ENCODE data around the gene KIF22.
"Not testable (repeated sequence)": the region's sequence is repeated elsewhere in the genome, so short reads cannot be mapped to it uniquely, and the experiment has no call there.

KIF22 gene

GRCh38 chr16:29790183-29790948, at the start of gene KIF22:
Gene KIF22 (plus strand): TSS chr16:29790751. CDS start chr16:29790760, 9 bp downstream.
- peak; percentile 99 for DNase-seq

GRCh38 chr16:29742683-29743275, 47.8 kb upstream of the KIF22 start:
- DNase-seq = no peak

GRCh38 chr16:29743475-29743826, 47.1 kb upstream of the KIF22 start:
- no peak for DNase-seq

GRCh38 chr16:29743827-29744531, 46.6 kb upstream of the KIF22 start:
- DNase-seq = no peak

- DNase-seq = no peak
These were observed 45.9 kb upstream of the KIF22 start for GRCh38 chr16:29744541-29745101.

GRCh38 chr16:29745121-29745852, 45.3 kb upstream of the KIF22 start:
- DNase-seq = no peak

GRCh38 chr16:29745853-29746345, 44.7 kb upstream of the KIF22 start, which contains the start of gene C16orf54:
Gene C16orf54 (minus strand): TSS chr16:29745990. CDS start chr16:29744951, 1,039 bp downstream.
- peak; percentile 45 for DNase-seq

GRCh38 chr16:29746518-29746917, 44.0 kb upstream of the KIF22 start:
- not testable (repeated sequence) for DNase-seq

GRCh38 chr16:29747947-29748759, 42.4 kb upstream of the KIF22 start:
- no peak for DNase-seq

- not testable (repeated sequence) for DNase-seq
These were observed 41.8 kb upstream of the KIF22 start for GRCh38 chr16:29748760-29749149.

- DNase-seq = no peak
These were observed 37.0 kb upstream of the KIF22 start for GRCh38 chr16:29753516-29753915.

- no peak for DNase-seq
These were observed 33.9 kb upstream of the KIF22 start for GRCh38 chr16:29756654-29757053.

- DNase-seq = not testable (repeated sequence)
These were observed 33.5 kb upstream of the KIF22 start for GRCh38 chr16:29757086-29757485.

GRCh38 chr16:29757950-29758466, 32.5 kb upstream of the KIF22 start:
- no peak for DNase-seq

GRCh38 chr16:29760567-29761279, 29.8 kb upstream of the KIF22 start:
- no peak for DNase-seq

- not testable (repeated sequence) for DNase-seq
These were observed 29.3 kb upstream of the KIF22 start for GRCh38 chr16:29761280-29761651.

GRCh38 chr16:29761882-29762281, 28.7 kb upstream of the KIF22 start:
- no peak for DNase-seq

GRCh38 chr16:29763326-29763725, 27.2 kb upstream of the KIF22 start:
- no peak for DNase-seq

GRCh38 chr16:29765167-29766032, 25.2 kb upstream of the KIF22 start:
- DNase-seq = no peak

- no peak for DNase-seq
These were observed 24.0 kb upstream of the KIF22 start for GRCh38 chr16:29766571-29766970.
